Activated naive CD8-positive, alpha-beta T cell treated with anti-CD3 and anti-CD28 coated beads, Interleukin-2, amount 10 ng/mL, durations not matched to agents 7 days and 5 days (primary cell): ENCODE results near the gene HMOX2. TPM values are rescaled to one million over a fixed set of nuclear protein-coding genes. Genes with fewer than 3 reads are reported as not detected.

Experiments
- ATAC-seq: fragments of 150-1000 bp; cut with Tn5 transposase; one replicate; pipeline ENCODE4 v1.10.0; 2021; ENCODE audit warnings: low read depth, moderate library complexity
- POLR2A ChIA-PET: fragments of 350-600 bp; sonication (Branson Sonifier 250); formaldehyde crosslinking; loops from one replicate; lab custom pipeline; 2021; ENCODE audit warnings: antibody characterized with exemption; lab: Charles Lee
- DNase-seq: peaks from one replicate; pipeline ENCODE4 v3.0.0; 2021
- H3K27ac Mint-ChIP-seq: one replicate; pipeline ENCODE4 v1.8.0; 2022; ENCODE audit warnings: mild to moderate bottlenecking, mixed read lengths
- H3K27me3 Mint-ChIP-seq: one replicate; pipeline ENCODE4 v1.8.0; 2022; ENCODE audit warnings: mild to moderate bottlenecking, moderate library complexity, mixed read lengths
- H3K36me3 Mint-ChIP-seq: one replicate; pipeline ENCODE4 v1.8.0; 2021; ENCODE audit warnings: mild to moderate bottlenecking, mixed read lengths
- H3K4me1 Mint-ChIP-seq: one replicate; pipeline ENCODE4 v1.8.0; 2021; ENCODE audit warnings: mixed read lengths
- H3K4me3 Mint-ChIP-seq: one replicate; pipeline ENCODE4 v1.8.0; 2022; ENCODE audit warnings: mild to moderate bottlenecking, moderate library complexity, mixed read lengths
- H3K9me3 Mint-ChIP-seq: one replicate; pipeline ENCODE4 v1.8.0; 2021; ENCODE audit warnings: mixed read lengths
- total RNA-seq, 2 experiments: library from RNA; stranded (reverse); gene quantifications; one replicate each; pipeline ENCODE4 v1.2.3, GENCODE V29; 2021

Gene HMOX2
- total RNA-seq, 2 experiments from 2014 or later = 84.5 to 86.9 TPM

DNA sequence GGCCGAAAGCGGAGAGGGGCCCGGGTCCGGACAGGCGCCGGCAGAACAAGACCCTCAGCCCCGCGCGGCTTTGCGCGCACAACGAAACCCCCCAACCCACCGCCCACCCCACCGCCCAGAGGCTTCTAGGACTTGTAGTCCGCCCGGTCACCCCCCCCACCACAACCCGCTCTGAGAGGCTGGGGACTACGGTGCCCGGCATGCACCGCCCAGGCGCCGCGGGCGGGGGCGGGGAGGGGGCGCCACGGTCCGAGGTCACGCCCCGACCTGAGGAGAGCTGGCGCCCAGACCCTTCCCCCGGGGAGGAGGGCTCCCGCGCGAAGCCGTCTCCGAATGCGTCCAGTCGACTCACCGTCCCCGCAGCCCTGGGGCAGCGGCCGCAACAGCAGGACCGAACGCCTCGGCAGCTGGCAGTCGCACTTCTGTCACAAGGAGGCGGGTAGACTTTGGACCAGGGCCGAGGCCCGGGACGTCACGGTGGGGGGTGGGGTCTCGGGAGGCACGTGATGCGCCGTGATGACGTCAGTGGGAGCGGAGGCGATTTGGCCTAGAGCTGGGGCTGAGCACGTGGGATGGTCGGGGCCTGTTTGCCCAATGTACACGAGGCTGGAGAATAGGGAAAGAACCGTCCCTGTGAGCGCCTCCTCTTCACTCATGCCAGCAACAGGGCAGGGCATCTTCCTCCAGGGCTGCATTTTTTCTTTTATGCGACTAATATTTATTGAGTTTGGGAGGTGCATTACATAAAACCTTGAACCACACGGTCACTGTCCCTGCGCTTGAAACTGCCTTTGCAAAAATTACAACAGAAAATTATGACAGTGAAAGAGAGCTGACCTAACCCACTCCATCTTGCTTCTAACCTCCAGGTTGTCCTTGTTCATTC lies 62.4 kb downstream of the HMOX2 start, which contains the start of gene CDIP1:
Gene CDIP1 (minus strand): TSS at position 424 of the 886 bp plus-strand sequence. CDS start 24,643 bp downstream, outside the sequence.
- POLR2A ChIA-PET = interaction anchor here (0.5 to 2.2 kb wide), 7 partner anchors 9 to 85 kb away, joined by 3 to 11 read pairs (median 8); partner anchors contain the start of gene HMOX2
- ATAC-seq = peak; percentile 85
- Mint-ChIP-seq H3K4me1 (peaks cover 31% of the 10 kb centered on the region), H3K36me3 (peaks cover 14% of the 10 kb centered on the region), H3K27ac (peak within 1 kb of the TSS; percentile 84), H3K27me3 (no peaks in the 10 kb centered on the region), H3K9me3 (peaks cover 6% of the 10 kb centered on the region), H3K4me3 (peak within 1 kb of the TSS; percentile 64)
- peak; percentile 91 for DNase-seq

DNA sequence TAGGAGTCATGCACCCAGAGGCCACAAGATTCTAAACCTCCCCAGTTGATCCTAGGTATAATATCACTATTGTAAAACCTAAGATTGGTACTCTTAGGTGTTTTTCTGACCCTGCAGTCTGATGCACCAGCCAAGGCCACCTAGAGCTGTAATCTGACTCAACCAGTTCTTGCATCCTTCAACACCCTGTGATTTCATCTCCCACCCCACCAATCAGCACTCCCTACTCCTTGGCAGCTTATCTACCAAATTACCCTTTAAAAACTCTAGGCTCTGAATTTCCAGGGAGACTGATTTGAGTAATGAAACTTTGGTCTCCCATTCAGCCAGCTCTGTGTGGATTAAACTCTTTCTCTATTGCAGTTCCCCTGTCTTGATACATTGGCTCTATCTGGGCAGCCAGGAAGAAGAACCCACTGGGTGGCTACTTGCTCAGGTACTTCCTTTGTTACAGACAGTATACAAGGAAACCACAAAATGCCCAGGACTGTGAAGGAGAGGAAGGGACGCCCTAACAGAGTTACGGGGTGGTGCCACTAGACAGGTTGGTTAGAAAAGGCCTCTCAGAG lies 63.6 kb downstream of the HMOX2 start:
- Mint-ChIP-seq H3K4me1 (peaks cover 25% of the 10 kb centered on the region), H3K27me3 (no peaks in the 10 kb centered on the region), H3K4me3 (no peak overlapping the region), H3K9me3 (peaks cover 6% of the 10 kb centered on the region), H3K27ac (no peak overlapping the region), H3K36me3 (peaks cover 12% of the 10 kb centered on the region)
- DNase-seq (no peak), ATAC-seq (no peak)
- POLR2A ChIA-PET = interaction anchor here (1.6 to 2.2 kb wide), 2 partner anchors 9 to 35 kb away, joined by 9 to 10 read pairs; no protein-coding TSS in a partner anchor

DNA sequence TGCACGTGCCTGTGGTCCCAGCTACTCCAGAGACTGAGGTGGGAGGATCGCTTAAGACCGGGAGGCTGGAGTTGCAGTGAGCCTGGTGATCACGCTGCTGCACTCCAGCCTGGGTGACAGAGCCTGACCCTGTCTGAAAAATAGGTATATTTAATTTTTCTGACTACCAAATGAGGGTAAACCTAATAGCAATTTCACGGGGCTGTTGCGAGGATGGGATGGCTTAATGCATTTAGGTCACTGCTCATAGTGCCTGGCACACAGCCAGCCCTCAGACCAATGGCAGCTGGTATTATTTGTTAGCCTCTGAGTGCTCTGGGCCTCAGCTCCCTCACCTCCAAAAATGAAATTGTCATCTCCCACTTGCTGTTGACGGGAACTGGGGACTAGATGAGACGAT lies 68.3 kb downstream of the HMOX2 start:
- Mint-ChIP-seq H3K9me3 (peaks cover 6% of the 10 kb centered on the region), H3K27me3 (no peaks in the 10 kb centered on the region), H3K27ac (no peak overlapping the region), H3K36me3 (peaks cover 5% of the 10 kb centered on the region), H3K4me3 (no peak overlapping the region), H3K4me1 (peaks cover 8% of the 10 kb centered on the region)
- DNase-seq (no peak), ATAC-seq (no peak)
- POLR2A ChIA-PET = no interaction called here

DNA sequence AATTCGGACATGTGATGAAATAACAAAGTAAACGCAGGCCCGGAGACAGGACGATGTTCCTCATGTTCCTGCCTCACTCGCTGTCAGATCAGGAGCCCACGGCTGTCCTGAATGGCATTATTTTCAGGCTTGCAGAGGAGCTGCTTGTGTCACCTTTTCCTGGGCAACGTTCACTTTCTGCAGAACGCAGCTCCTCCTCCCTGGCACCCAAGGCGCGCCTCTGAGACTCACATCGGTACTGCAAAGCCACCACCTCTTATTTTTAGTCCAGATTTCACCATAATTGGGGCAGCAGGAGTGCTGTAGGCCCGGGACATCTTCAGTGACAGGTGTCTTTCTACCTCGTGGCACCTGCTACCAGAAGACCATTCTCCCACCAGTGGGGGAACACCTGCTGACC lies 71.9 kb downstream of the HMOX2 start:
- Mint-ChIP-seq H3K27me3 (peaks cover 9% of the 10 kb centered on the region), H3K27ac (no peak overlapping the region), H3K4me1 (peaks cover 8% of the 10 kb centered on the region), H3K4me3 (no peak overlapping the region), H3K9me3 (no peaks in the 10 kb centered on the region), H3K36me3 (no peaks in the 10 kb centered on the region)
- DNase-seq = no peak
- POLR2A ChIA-PET = interaction anchor here (0.6 to 4.0 kb wide), 10 partner anchors 9 to 132 kb away, joined by 3 to 45 read pairs (median 4); partner anchors contain the start of genes CDIP1, CORO7 and HMOX2
- ATAC-seq = no peak

DNA sequence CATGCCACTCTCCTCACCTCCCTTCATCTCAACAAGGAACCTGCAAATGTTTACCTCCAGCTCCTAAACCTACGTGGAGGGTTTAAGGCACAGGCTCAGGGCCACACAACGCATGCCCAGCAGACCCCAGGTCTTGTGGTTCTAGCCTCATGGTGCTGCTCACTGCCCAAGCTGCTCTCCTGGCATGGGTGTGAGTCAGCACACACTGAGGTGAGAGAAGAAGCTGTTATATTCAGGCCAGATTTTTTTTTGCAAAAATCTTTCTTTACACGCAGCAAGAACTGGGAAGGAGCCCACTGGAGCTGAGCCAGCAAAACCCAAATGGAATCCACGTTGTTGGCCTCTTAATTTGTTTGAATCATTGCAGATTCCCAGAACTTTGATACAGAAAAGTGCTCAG lies 74.4 kb downstream of the HMOX2 start:
- Mint-ChIP-seq H3K9me3 (no peaks in the 10 kb centered on the region), H3K4me3 (no peak overlapping the region), H3K36me3 (no peaks in the 10 kb centered on the region), H3K4me1 (peaks cover 6% of the 10 kb centered on the region), H3K27ac (no peak overlapping the region), H3K27me3 (peaks cover 9% of the 10 kb centered on the region)
- DNase-seq = no peak
- POLR2A ChIA-PET = interaction anchor here (0.5 to 4.0 kb wide), 2 partner anchors 29 to 43 kb away, joined by 6 to 45 read pairs; no protein-coding TSS in a partner anchor
- ATAC-seq = no peak

DNA sequence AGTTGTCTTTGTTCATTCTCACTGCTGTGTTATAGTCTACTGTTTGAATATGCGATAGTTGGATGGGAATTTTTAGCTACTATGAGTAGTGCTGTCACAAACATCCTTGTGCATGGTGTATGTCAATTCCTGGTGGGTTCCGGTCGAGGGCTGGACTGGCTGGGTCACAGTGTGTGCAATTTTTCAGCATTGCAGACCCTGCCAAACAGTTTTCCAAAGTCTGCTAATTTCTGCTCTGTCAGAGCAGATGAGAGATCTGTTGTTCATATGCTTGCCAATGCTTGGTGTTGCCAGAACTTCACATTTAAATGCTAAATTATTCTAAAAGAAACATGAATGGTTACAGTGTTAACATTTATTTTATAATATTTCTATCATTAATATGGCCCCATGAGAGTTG lies 76.3 kb downstream of the HMOX2 start:
- POLR2A ChIA-PET = interaction anchor here (1.2 kb wide), 1 partner anchor 223 kb away, joined by 3 read pairs; no protein-coding TSS in a partner anchor
- peaks cover 9% of the 10 kb centered on the region for H3K27me3 Mint-ChIP-seq
- H3K9me3 Mint-ChIP-seq = no peaks in the 10 kb centered on the region
- H3K4me3 Mint-ChIP-seq = no peak overlapping the region
- DNase-seq (no peak), ATAC-seq (no peak)
- H3K27ac Mint-ChIP-seq = no peak overlapping the region
- H3K36me3 Mint-ChIP-seq = no peaks in the 10 kb centered on the region
- peaks cover 6% of the 10 kb centered on the region for H3K4me1 Mint-ChIP-seq

DNA sequence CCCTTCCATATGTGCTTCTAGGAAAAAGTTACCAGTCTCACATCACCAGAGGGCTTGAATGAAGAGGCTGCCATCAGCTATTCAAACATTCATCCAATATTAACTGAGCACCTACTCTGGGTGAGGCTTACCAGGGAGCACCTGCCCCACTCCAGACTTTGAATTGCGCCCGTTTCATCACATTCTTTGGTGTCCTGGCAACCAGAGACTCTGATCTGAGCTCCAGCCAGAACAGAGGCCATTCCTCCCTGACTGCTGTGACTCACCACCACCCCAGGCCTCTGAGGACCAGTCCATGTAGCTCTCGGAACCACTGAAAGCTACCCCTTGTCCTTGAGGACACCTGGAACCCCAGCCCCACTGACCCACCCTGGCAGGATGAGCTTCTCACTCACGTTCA lies 79.9 kb downstream of the HMOX2 start, which contains the start of gene C16orf96:
Gene C16orf96 (plus strand): TSS at position 229 of the 400 bp plus-strand sequence. CDS start 150 bp downstream, at position 379.
- POLR2A ChIA-PET = no interaction called here
- Mint-ChIP-seq H3K4me1 (no peaks in the 10 kb centered on the region), H3K4me3 (no peak within 1 kb of the TSS), H3K27ac (no peak within 1 kb of the TSS), H3K9me3 (no peaks in the 10 kb centered on the region), H3K36me3 (no peaks in the 10 kb centered on the region), H3K27me3 (peaks cover 10% of the 10 kb centered on the region)
- DNase-seq (no peak), ATAC-seq (no peak)

DNA sequence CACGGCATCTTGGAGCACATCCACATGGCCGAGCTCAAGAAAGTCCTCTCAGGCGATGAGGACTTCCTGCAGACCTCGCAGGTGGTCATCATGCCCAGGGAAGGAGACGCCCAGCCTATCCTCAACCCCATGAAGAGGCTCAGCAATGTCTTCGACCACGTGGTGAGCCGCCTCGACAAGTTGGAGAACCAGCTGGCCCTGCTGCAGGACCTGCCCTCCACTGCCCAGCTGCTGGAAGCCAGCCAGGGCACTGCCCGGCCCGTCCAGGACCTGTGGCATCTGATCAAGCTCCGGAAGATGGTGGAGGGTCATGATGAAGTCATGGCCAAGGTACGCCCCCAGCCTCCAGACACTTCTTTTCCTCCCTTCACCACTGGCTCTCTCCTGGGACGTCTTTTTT lies 80.4 kb downstream of the HMOX2 start:
- DNase-seq = no peak
- Mint-ChIP-seq H3K27me3 (peaks cover 10% of the 10 kb centered on the region), H3K4me3 (no peak overlapping the region), H3K9me3 (no peaks in the 10 kb centered on the region), H3K36me3 (no peaks in the 10 kb centered on the region), H3K27ac (no peak overlapping the region), H3K4me1 (no peaks in the 10 kb centered on the region)
- ATAC-seq = no peak
- POLR2A ChIA-PET = no interaction called here

DNA sequence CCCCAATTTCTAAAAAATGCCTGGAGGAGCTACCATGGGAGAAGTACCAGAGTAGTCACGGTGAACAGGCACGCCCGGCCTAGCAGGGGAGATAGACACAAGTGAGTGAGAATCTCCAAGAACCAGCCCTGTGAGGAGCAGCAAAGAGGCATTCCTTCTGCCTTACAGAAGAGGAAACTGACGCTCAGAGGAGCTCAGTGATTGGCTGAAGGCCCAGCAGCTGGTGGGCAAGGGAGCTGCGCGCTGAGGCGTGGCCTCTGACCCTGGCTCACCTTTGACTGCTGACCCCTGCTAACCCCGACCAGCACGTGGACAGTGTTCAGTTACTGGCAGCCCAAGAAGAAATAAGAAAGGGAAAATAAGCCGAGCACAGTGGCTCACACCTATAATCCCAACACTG lies 81.8 kb downstream of the HMOX2 start:
- H3K27ac Mint-ChIP-seq = no peak overlapping the region
- DNase-seq (no peak), ATAC-seq (no peak)
- H3K4me1 Mint-ChIP-seq = no peaks in the 10 kb centered on the region
- H3K36me3 Mint-ChIP-seq = no peaks in the 10 kb centered on the region
- H3K27me3 Mint-ChIP-seq = peaks cover 6% of the 10 kb centered on the region
- POLR2A ChIA-PET = interaction anchor here (0.7 kb wide), 2 partner anchors 26 to 69 kb away, joined by 4 read pairs; no protein-coding TSS in a partner anchor
- H3K4me3 Mint-ChIP-seq = no peak overlapping the region
- no peaks in the 10 kb centered on the region for H3K9me3 Mint-ChIP-seq

Other genes starting within 250 kb of the HMOX2 start
- not detected for gene SRL, start 234.3 kb upstream of the HMOX2 start, total RNA-seq
- gene TFAP4, start 203.4 kb upstream of the HMOX2 start, total RNA-seq = 10 to 100 TPM; 20.6 to 23.2 TPM
- under 1 TPM; 0.14 TPM for gene GLIS2, start 160.3 kb upstream of the HMOX2 start, total RNA-seq
- 10 to 100 TPM; 42.5 to 50.0 TPM for gene PAM16, start 125.1 kb upstream of the HMOX2 start, total RNA-seq
- under 1 TPM; 0.11 to 0.20 TPM for gene VASN, start 104.5 kb upstream of the HMOX2 start, total RNA-seq
- gene CORO7, start 59.8 kb upstream of the HMOX2 start, total RNA-seq = 100 to 1,000 TPM; 168 to 186 TPM
- 10 to 100 TPM; 52.2 to 62.2 TPM for gene DNAJA3, start 50.5 kb upstream of the HMOX2 start, total RNA-seq
- gene NMRAL1, start 1.8 kb upstream of the HMOX2 start, total RNA-seq = 10 to 100 TPM; 64.5 to 64.6 TPM
- gene CDIP1, start 62.4 kb downstream of the HMOX2 start, total RNA-seq = 10 to 100 TPM; 36.3 to 42.1 TPM
- under 1 TPM; 0.08 to 0.17 TPM for gene C16orf96, start 79.9 kb downstream of the HMOX2 start, total RNA-seq
- 10 to 100 TPM; 21.3 to 23.7 TPM for gene UBALD1, start 138.5 kb downstream of the HMOX2 start, total RNA-seq
- gene MGRN1, start 148.4 kb downstream of the HMOX2 start, total RNA-seq = 10 to 100 TPM; 84.4 to 91.7 TPM
- 10 to 100 TPM; 40.7 to 42.7 TPM for gene NUDT16L1, start 217.2 kb downstream of the HMOX2 start, total RNA-seq